NCI-H2227 (cell line): ENCODE data around the gene BCL3.
"Not testable (repeated sequence)": the region's sequence is repeated elsewhere in the genome, so short reads cannot be mapped to it uniquely, and the experiment has no call there.

Experiments used
- DNase-seq: peaks from one replicate; lab custom pipeline; 2025; ENCODE audit not compliant: unreplicated experiment; lab: John Stamatoyannopoulos, UW

The BCL3 gene

GRCh38 chr19:44720945-44721344, 27.6 kb upstream of the BCL3 start:
- no peak for DNase-seq

GRCh38 chr19:44721369-44721768, 27.1 kb upstream of the BCL3 start:
- not testable (repeated sequence) for DNase-seq

GRCh38 chr19:44722131-44723121, 26.1 kb upstream of the BCL3 start:
- no peak for DNase-seq

GRCh38 chr19:44723299-44723951, 25.1 kb upstream of the BCL3 start:
- DNase-seq: no peak

DNA sequence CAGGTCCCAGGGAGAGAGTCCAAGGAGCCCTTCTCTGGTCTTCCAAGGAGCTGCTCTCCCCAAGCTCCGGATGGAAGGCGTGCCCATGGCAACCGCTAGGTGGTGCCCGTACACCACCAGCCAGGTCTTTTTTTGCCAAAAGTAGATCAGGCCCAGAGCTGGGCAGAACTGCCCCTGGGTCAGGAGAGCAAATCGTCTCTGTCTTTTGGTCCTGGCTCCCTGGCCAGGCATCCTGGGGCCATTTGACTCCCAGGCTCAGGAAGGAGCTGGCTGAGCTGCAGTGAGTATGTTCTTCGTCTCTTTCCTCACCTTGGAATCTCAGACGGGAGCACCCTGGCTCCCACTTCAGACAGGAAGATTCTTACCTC, 24.6 kb upstream of the BCL3 start:
- DNase-seq: peak; percentile 67

GRCh38 chr19:44725251-44725650, 23.3 kb upstream of the BCL3 start:
- DNase-seq: no peak

- DNase-seq: no peak
These were observed 22.8 kb upstream of the BCL3 start for GRCh38 chr19:44725684-44726083.

DNA sequence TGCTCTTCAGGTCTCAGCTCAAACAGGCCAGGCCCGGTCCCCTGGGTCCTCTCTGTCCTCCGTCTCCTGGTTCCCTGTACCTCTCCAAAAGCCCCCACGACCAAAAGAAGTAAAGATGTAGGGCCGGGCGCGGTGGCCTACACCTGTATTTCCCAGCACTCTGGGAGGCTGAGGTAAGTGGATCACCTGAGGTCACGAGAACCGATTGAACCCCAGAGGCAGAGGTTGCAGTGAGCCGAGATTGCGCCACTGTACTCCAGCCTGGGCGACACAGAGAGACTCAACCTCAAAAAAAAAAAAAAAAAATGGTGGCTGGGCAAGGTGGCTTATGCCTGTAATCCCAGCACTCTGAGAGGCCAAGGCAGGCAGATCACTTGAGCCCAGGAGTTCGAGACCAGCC, 22.0 kb upstream of the BCL3 start:
- no peak for DNase-seq

GRCh38 chr19:44728178-44728577, 20.3 kb upstream of the BCL3 start:
- no peak for DNase-seq

GRCh38 chr19:44729516-44730033, 18.9 kb upstream of the BCL3 start:
- no peak for DNase-seq

GRCh38 chr19:44731081-44731480, 17.4 kb upstream of the BCL3 start:
- no peak for DNase-seq

DNA sequence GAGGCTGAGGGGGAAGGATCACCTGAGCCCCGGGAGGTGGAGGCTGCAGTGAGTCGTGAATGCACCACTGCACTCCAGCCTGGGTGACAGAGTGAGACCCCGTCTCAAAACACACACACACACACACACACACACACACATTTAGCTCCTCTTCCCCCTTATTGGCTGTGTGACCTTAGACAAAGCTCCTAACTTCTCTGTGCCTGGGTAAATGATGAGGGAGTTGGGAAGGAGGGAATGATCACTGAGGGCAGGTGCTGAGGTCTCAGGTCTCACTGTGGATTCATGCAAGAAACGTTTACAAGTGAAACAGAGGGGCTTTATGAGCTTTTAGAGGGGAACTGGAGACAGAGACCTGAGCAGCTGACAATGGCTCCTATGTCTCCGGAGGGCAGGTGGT, 16.9 kb upstream of the BCL3 start:
- no peak for DNase-seq

GRCh38 chr19:44732235-44733014, 16.1 kb upstream of the BCL3 start:
- DNase-seq: no peak

DNA sequence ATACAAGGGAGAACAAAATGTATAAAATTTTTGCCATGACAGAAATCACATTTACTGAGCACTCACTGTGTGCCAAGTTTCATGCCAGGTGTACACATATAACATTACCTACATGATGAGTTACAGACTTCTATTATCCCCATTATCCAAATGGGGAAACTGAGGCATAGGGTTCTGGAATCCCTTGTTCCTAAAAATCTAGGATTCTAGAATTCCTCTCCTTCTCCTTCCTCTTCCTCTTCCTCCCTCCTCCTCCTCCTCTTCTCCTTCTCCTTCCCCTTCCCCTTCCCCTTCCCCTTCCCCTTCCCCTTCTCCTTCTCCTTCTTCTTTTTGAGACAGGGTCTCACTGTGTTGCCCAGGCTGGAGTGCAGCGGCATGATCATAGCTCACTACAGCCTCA, 14.2 kb upstream of the BCL3 start:
- no peak for DNase-seq

GRCh38 chr19:44735011-44735410, 13.5 kb upstream of the BCL3 start:
- no peak for DNase-seq

DNA sequence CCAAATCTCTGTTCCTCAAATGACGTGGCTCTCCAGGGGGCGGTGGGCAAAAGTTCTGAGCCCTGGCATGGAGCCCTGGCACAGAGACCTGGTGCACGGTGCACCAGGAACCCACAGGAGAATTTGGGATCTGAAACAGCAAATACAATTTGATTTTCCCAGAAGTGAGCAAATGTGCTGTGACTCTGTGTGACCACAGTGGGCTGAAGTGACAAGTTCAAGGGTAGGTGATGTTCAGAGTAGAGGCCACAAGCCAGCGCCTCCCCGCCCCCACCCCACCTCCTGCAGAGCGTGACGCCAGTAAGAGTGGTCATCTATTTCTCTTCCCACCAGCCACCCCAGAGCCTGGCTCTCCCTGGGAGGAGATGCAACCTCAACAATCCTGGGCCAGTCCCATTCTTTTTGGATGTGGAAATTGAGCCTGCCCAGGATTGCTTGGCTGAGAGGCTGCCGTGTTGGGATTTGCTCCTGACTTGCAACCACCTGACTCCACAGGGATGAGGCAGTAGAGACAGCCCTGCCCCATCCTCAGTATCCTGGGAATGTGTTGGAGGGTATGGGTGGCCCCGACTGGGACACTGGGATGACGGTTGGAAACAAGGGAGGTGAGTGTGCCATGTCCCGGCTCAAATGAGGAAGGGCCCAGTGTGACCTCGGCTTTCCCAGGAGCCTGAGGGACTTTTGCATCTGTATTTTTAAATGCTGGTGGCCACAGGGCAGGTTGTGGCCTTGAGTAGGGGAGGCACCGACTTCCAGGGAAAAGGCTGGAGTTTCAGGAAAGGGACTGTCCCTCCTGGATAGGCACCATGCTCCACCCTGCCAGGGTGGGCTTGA, 11.1 kb upstream of the BCL3 start:
- DNase-seq: no peak

GRCh38 chr19:44738136-44738535, 10.4 kb upstream of the BCL3 start:
- no peak for DNase-seq

DNA sequence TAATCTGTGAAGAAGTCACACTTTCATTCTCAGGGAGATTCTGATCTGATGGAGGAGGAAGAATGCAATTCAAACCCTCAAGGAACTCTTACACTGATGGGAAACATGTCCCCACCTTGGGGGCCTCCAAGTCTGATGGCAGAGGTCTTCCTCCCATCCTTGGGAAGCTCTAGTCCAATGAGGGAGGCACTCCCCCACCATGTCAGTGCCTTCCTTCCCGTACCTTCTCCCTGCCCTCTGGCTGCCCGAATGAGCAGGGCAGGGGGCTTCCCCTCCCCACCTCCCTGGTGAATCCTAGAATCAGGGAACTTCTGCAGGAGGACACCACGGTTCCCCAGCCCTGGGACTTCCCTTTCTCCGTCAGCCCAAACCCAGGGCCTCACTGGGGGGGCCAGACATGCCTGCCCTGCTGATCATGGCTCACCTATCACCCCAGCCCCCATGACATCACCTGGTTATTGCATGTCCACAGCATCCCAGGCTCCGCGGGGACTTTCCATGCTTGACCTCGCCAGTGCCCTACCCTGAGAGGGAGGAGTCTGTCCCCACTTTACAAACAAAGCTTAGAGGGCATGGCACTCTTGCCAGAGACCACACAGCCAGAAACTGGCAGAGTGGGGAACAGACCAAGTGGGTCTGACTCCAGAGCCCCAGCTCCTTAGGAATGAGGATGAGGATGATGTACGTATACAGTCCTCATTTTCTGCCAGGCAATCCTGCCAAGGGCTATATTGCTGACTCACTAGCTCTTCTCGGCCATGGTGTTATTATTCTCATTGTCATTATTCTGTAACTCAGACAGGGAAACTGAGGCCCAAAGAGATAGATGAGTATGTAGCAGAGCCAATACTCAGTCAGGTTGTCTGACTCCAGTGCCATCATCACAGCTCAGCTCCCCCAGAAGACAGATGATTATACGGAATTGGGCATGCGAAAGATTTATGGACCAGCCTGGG, 9.6 kb upstream of the BCL3 start:
- no peak for DNase-seq

DNA sequence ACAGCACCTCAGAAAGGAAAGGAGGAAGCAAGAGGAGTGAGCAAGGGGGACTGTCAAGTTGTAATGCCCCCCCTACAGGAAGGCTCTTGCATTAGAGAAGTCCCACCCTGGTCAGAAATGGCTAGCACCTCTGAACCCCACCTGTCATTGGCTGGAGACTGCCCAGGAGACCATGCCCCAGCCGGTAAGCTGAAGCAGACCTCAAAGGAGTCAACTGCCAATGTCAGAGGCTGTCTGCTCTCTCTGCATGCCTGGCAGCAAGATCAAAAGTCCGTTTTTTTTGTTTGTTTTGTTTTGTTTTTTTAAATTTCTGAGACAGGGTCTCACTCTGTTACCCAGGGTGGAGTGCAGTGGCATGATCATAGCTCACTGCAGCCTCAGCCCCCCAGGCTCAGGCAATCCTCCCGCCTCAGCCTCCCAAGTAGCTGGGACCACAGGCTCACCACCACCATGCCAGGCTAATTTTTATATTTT, 8.1 kb upstream of the BCL3 start:
- no peak for DNase-seq
